ENCODE data around the gene KRTCAP2.

KRTCAP2 gene

DNA sequence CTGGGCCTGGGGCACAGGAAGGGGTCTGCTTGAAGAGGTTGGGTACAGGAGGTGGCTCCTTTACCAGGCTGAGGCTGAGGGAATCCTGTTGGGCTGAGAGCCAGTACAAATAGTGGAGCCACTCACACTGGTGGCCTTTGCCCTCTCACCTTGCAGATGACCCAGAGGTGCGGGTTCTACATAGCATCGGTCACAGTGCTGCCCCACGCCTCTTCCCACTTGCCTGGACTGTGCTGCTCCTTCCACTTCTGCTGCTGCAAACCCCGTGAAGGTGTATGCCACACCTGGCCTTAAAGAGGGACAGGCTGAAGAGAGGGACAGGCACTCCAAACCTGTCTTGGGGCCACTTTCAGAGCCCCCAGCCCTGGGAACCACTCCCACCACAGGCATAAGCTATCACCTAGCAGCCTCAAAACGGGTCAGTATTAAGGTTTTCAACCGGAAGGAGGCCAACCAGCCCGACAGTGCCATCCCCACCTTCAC, 39.3 kb downstream of the KRTCAP2 start:
- H3K4me1 ChIP-seq (ENCODE audit: control insufficient read depth in 2 of 2, insufficient read depth in 2 of 2, low read length in 2 of 2): peaks cover 45 to 73% of the 10 kb centered on the region in 2 donors
- H3K27me3 ChIP-seq (ENCODE audit: control insufficient read depth in 2 of 2, insufficient read depth in 2 of 2, low read length in 2 of 2): no peaks in the 10 kb centered on the region
- H3K4me3 ChIP-seq (ENCODE audit: low read length in 2 of 2): peak overlapping the region in 1 of 2 donors; percentile 86
- H3K27ac ChIP-seq (ENCODE audit: low read depth in 2 of 2, low read length in 2 of 2): peak overlapping the region; percentile 97 to 100
- peaks cover 25 to 28% of the 10 kb centered on the region in 2 donors for H3K36me3 ChIP-seq (ENCODE audit: control insufficient read depth in 2 of 2, insufficient read depth in 2 of 2, low read length in 2 of 2)
- peak overlapping the region; percentile 65 to 96 for H3K9ac ChIP-seq (ENCODE audit: low read depth in 1 of 2, low read length in 2 of 2)
- H3K9me3 ChIP-seq (ENCODE audit: control insufficient read depth in 2 of 2, low read length in 2 of 2): no peaks in the 10 kb centered on the region

DNA sequence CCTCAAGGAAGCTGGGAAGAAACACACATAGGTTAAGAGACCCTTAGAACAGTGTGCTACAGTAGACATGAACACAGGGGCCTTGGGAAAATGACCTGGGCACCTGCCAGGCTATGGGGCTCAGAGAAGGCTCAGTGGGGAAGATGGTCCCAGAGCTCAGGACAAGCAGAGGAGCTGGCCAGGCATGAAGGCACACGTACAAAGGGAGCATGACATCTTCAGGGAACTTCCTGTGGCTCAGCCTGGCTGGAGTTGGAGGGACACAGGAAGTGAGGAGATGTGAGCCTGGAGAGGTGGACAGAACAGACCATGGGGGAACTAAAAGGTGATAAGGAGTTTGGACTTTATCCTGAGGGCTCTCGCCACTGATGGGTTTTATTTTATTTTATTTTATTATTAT, 41.2 kb downstream of the KRTCAP2 start:
- Histone ChIP-seq H3K36me3 (ENCODE audit: control insufficient read depth in 2 of 2, insufficient read depth in 2 of 2, low read length in 2 of 2) (peaks cover 25% of the 10 kb centered on the region in 2 donors), H3K4me1 (ENCODE audit: control insufficient read depth in 2 of 2, insufficient read depth in 2 of 2, low read length in 2 of 2) (peaks cover 47 to 70% of the 10 kb centered on the region in 2 donors), H3K9me3 (ENCODE audit: control insufficient read depth in 2 of 2, low read length in 2 of 2) (no peaks in the 10 kb centered on the region), H3K4me3 (ENCODE audit: low read length in 2 of 2) (peak overlapping the region in 1 of 2 donors; percentile 84), H3K27ac (ENCODE audit: low read depth in 2 of 2, low read length in 2 of 2) (peak overlapping the region in 1 of 2 donors; percentile 97), H3K27me3 (ENCODE audit: control insufficient read depth in 2 of 2, insufficient read depth in 2 of 2, low read length in 2 of 2) (peaks cover 3 to 4% of the 10 kb centered on the region in 2 donors), H3K9ac (ENCODE audit: low read depth in 1 of 2, low read length in 2 of 2) (peak overlapping the region in 1 of 2 donors; percentile 99)

DNA sequence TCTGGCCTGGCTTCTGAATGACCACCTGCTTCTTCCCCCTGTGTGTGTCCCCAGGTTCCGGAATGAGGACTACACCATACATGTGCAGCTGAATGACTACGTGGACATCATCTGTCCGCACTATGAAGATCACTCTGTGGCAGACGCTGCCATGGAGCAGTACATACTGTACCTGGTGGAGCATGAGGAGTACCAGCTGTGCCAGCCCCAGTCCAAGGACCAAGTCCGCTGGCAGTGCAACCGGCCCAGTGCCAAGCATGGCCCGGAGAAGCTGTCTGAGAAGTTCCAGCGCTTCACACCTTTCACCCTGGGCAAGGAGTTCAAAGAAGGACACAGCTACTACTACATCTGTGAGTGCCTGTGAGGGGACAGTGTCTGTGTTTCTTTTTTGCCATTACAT, 41.8 kb downstream of the KRTCAP2 start:
- Histone ChIP-seq H3K27me3 (ENCODE audit: control insufficient read depth in 2 of 2, insufficient read depth in 2 of 2, low read length in 2 of 2) (peaks cover 3 to 6% of the 10 kb centered on the region in 2 donors), H3K36me3 (ENCODE audit: control insufficient read depth in 2 of 2, insufficient read depth in 2 of 2, low read length in 2 of 2) (peaks cover 25% of the 10 kb centered on the region in 2 donors), H3K4me3 (ENCODE audit: low read length in 2 of 2) (peak overlapping the region; percentile 4 to 84), H3K4me1 (ENCODE audit: control insufficient read depth in 2 of 2, insufficient read depth in 2 of 2, low read length in 2 of 2) (peaks cover 49 to 72% of the 10 kb centered on the region in 2 donors), H3K9me3 (ENCODE audit: control insufficient read depth in 2 of 2, low read length in 2 of 2) (no peaks in the 10 kb centered on the region), H3K27ac (ENCODE audit: low read depth in 2 of 2, low read length in 2 of 2) (peak overlapping the region in 1 of 2 donors; percentile 97), H3K9ac (ENCODE audit: low read depth in 1 of 2, low read length in 2 of 2) (peak overlapping the region in 1 of 2 donors; percentile 99)

- Histone ChIP-seq H3K27me3 (ENCODE audit: control insufficient read depth in 2 of 2, insufficient read depth in 2 of 2, low read length in 2 of 2) (peaks cover 3 to 6% of the 10 kb centered on the region in 2 donors), H3K36me3 (ENCODE audit: control insufficient read depth in 2 of 2, insufficient read depth in 2 of 2, low read length in 2 of 2) (peaks cover 25% of the 10 kb centered on the region in 2 donors), H3K4me3 (ENCODE audit: low read length in 2 of 2) (peak overlapping the region; percentile 84 to 99), H3K9ac (ENCODE audit: low read depth in 1 of 2, low read length in 2 of 2) (peak overlapping the region; percentile 80 to 99), H3K27ac (ENCODE audit: low read depth in 2 of 2, low read length in 2 of 2) (peak overlapping the region; percentile 83 to 97), H3K9me3 (ENCODE audit: control insufficient read depth in 2 of 2, low read length in 2 of 2) (no peaks in the 10 kb centered on the region), H3K4me1 (ENCODE audit: control insufficient read depth in 2 of 2, insufficient read depth in 2 of 2, low read length in 2 of 2) (peaks cover 56 to 80% of the 10 kb centered on the region in 2 donors)
Measured at GRCh38 chr1:155130272-155131006, 42.7 kb downstream of the KRTCAP2 start.

DNA sequence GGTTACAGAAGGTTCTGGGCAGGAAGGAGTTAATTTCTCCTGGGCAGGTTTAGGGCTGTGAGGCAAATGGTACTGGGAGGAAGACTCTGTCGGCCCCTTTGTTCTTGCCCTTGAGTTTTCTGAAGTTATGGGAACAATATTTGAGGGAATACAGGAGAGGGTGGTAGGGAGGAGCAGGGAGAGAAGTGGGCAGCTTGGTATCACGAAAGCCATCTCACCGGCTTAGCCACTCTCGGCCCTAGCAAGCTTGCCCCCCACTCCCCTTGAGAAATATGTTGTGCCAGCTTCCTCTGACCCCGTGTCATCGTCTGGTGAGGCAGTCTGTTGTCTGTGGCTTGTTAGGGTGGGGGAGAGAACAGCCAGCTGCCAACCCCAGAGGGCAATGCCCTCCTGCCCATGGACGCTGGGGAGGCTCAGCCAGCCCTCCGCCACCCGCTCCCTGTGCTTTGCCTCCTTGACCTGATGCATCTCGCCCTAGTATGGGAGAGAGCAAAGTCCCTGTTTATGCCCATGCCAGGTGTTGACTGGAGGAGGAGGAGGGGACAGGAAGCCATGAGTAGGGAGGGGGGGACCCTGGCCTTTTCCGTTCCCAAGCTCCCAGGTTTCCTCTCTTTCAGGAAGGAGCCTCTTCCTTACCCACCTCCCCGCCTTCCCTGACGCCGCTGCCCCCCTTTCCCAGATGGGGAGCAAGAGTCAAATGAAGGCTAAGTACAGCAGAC, 44.2 kb downstream of the KRTCAP2 start:
- Histone ChIP-seq H3K4me3 (ENCODE audit: low read length in 2 of 2) (peak overlapping the region; percentile 84 to 99), H3K36me3 (ENCODE audit: control insufficient read depth in 2 of 2, insufficient read depth in 2 of 2, low read length in 2 of 2) (peaks cover 18 to 21% of the 10 kb centered on the region in 2 donors), H3K27me3 (ENCODE audit: control insufficient read depth in 2 of 2, insufficient read depth in 2 of 2, low read length in 2 of 2) (peaks cover 3 to 6% of the 10 kb centered on the region in 2 donors), H3K9me3 (ENCODE audit: control insufficient read depth in 2 of 2, low read length in 2 of 2) (no peaks in the 10 kb centered on the region), H3K27ac (ENCODE audit: low read depth in 2 of 2, low read length in 2 of 2) (peak overlapping the region; percentile 83 to 97), H3K9ac (ENCODE audit: low read depth in 1 of 2, low read length in 2 of 2) (peak overlapping the region; percentile 97 to 99), H3K4me1 (ENCODE audit: control insufficient read depth in 2 of 2, insufficient read depth in 2 of 2, low read length in 2 of 2) (peaks cover 58 to 79% of the 10 kb centered on the region in 2 donors)

GRCh38 chr1:155127967-155128754, 44.9 kb downstream of the KRTCAP2 start:
- peaks cover 51 to 75% of the 10 kb centered on the region in 2 donors for H3K4me1 ChIP-seq (ENCODE audit: control insufficient read depth in 2 of 2, insufficient read depth in 2 of 2, low read length in 2 of 2)
- peak overlapping the region; percentile 84 to 99 for H3K4me3 ChIP-seq (ENCODE audit: low read length in 2 of 2)
- peaks cover 3 to 6% of the 10 kb centered on the region in 2 donors for H3K27me3 ChIP-seq (ENCODE audit: control insufficient read depth in 2 of 2, insufficient read depth in 2 of 2, low read length in 2 of 2)
- peak overlapping the region; percentile 97 to 99 for H3K9ac ChIP-seq (ENCODE audit: low read depth in 1 of 2, low read length in 2 of 2)
- H3K27ac ChIP-seq (ENCODE audit: low read depth in 2 of 2, low read length in 2 of 2): peak overlapping the region; percentile 83 to 97
- H3K36me3 ChIP-seq (ENCODE audit: control insufficient read depth in 2 of 2, insufficient read depth in 2 of 2, low read length in 2 of 2): peaks cover 11 to 14% of the 10 kb centered on the region in 2 donors
- H3K9me3 ChIP-seq (ENCODE audit: control insufficient read depth in 2 of 2, low read length in 2 of 2): no peaks in the 10 kb centered on the region

DNA sequence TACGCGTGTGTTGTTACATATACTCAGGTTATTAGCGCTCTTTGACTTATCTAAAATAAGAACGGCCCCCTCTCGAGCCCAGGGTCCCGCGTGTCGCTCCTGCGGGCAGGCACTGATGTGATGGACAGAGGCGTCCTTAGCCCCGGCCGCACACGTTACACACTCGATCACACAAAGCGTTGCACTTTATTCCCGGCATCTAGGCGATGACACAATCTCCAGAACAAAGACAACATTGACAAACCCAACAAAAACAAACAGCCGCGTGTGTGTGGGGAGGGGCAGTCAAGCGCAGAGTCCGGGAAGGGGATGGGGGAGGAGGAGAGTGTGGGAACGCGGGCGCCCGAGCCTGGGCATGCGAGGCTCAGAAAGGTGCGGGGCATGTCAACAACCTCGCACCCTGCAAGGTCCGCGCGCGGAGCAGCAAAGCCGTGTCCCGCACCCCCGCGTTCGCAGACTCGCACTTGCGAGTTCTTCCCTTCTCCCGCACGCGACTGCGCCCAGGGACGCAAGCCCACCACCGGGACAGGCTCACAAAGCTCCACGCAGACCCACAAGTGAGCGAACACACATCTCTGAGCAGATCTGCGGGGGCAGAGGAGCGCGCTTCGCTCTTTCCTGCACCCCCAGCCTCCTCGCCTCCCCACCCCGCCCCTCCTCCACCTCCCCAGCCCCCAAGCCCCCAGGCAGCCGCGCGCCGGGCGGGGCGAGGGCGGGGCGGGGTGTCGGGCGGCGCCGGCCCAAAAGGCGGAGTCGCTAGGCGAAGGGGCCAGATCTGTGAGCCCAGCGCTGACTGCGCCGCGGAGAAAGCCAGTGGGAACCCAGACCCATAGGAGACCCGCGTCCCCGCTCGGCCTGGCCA, 45.8 kb downstream of the KRTCAP2 start, which contains the start of gene EFNA1:
TSS of gene EFNA1 (plus strand) at position 772 of the 862 bp plus-strand sequence. CDS start 102 bp downstream, outside the sequence.
- Histone ChIP-seq H3K27me3 (ENCODE audit: control insufficient read depth in 2 of 2, insufficient read depth in 2 of 2, low read length in 2 of 2) (peaks cover 3 to 6% of the 10 kb centered on the region in 2 donors), H3K9me3 (ENCODE audit: control insufficient read depth in 2 of 2, low read length in 2 of 2) (no peaks in the 10 kb centered on the region), H3K4me1 (ENCODE audit: control insufficient read depth in 2 of 2, insufficient read depth in 2 of 2, low read length in 2 of 2) (peaks cover 50 to 74% of the 10 kb centered on the region in 2 donors), H3K36me3 (ENCODE audit: control insufficient read depth in 2 of 2, insufficient read depth in 2 of 2, low read length in 2 of 2) (peaks cover 8 to 13% of the 10 kb centered on the region in 2 donors), H3K4me3 (ENCODE audit: low read length in 2 of 2) (peak within 1 kb of the TSS; percentile 84 to 99), H3K9ac (ENCODE audit: low read depth in 1 of 2, low read length in 2 of 2) (peak within 1 kb of the TSS; percentile 97 to 99), H3K27ac (ENCODE audit: low read depth in 2 of 2, low read length in 2 of 2) (peak within 1 kb of the TSS; percentile 83 to 97)

- Histone ChIP-seq H3K36me3 (ENCODE audit: control insufficient read depth in 2 of 2, insufficient read depth in 2 of 2, low read length in 2 of 2) (peaks cover 5 to 9% of the 10 kb centered on the region in 2 donors), H3K4me1 (ENCODE audit: control insufficient read depth in 2 of 2, insufficient read depth in 2 of 2, low read length in 2 of 2) (peaks cover 50 to 71% of the 10 kb centered on the region in 2 donors), H3K9ac (ENCODE audit: low read depth in 1 of 2, low read length in 2 of 2) (peak overlapping the region; percentile 72 to 99), H3K27me3 (ENCODE audit: control insufficient read depth in 2 of 2, insufficient read depth in 2 of 2, low read length in 2 of 2) (peaks cover 3 to 6% of the 10 kb centered on the region in 2 donors), H3K27ac (ENCODE audit: low read depth in 2 of 2, low read length in 2 of 2) (peak overlapping the region; percentile 83 to 97), H3K9me3 (ENCODE audit: control insufficient read depth in 2 of 2, low read length in 2 of 2) (no peaks in the 10 kb centered on the region), H3K4me3 (ENCODE audit: low read length in 2 of 2) (peak overlapping the region; percentile 75 to 83)
Measured at GRCh38 chr1:155126556-155127104, 46.5 kb downstream of the KRTCAP2 start.

All from mucosa of rectum (tissue), 2 donors.